Measurements from ENCODE around the gene FAM163B. TPM values are rescaled to one million over a fixed set of nuclear protein-coding genes. Genes with fewer than 3 reads are reported as not detected.
A peak's percentile ranks its signal among the peaks of the same experiment; 100 is the strongest.

FAM163B gene
- total RNA-seq, 1 experiment from 2014 or later, result 2.0 TPM

DNA sequence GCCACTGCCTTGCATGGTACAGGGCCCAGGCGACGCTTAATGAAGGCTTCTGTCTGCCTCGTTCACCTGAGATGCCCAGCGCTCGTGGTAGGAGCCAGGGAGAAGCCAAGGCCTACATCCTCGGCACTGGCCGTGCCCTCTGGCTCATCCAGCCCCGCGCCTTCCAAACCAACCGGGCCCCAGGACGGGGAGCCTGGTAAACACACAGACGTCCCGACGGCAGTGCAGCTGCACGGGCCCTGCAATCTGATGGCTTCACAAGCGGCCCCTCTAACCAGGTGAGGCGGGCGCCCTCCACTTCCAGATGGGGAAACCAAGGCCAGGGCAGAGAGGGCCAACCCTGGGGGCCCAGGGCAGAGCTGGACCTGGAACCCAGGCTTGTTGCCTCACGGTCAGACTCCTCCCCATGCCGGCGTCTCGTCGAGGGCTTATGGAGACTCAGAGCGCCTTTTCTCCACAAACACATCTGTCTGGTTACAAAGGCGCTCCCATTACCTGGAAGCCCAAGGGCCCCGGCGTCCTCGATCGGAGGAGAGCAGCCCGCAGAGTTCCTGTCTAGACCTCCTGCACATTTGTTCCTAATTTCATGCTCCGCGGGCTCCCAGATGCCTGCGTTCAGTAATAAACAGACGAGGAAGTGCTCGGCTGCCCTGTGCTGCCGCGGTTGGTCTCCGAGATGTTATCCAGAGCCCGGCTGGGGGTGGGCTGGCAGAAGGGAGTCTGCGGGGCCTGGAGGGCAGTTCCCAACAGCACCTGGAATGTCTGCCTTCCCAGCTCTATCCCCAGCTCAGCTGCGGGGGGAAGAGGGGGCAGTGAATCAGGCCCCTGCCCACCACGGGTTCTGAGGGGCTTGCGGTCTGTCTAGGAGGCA is 23.5 kb downstream of the FAM163B start (continued):
- TF ChIP-seq, protein P1, sequence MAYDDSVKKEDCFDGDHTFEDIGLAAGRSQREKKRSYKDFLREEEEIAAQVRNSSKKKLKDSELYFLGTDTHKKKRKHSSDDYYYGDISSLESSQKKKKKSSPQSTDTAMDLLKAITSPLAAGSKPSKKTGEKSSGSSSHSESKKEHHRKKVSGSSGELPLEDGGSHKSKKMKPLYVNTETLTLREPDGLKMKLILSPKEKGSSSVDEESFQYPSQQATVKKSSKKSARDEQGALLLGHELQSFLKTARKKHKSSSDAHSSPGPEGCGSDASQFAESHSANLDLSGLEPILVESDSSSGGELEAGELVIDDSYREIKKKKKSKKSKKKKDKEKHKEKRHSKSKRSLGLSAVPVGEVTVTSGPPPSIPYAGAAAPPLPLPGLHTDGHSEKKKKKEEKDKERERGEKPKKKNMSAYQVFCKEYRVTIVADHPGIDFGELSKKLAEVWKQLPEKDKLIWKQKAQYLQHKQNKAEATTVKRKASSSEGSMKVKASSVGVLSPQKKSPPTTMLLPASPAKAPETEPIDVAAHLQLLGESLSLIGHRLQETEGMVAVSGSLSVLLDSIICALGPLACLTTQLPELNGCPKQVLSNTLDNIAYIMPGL (CRISPR knock-in tag; IDR thresholded peaks at IDR 0.05), result no peak
- TF ChIP-seq NR2C2 (CRISPR knock-in tag; IDR thresholded peaks at IDR 0.05), result no peak
- TF ChIP-seq, protein P2, sequence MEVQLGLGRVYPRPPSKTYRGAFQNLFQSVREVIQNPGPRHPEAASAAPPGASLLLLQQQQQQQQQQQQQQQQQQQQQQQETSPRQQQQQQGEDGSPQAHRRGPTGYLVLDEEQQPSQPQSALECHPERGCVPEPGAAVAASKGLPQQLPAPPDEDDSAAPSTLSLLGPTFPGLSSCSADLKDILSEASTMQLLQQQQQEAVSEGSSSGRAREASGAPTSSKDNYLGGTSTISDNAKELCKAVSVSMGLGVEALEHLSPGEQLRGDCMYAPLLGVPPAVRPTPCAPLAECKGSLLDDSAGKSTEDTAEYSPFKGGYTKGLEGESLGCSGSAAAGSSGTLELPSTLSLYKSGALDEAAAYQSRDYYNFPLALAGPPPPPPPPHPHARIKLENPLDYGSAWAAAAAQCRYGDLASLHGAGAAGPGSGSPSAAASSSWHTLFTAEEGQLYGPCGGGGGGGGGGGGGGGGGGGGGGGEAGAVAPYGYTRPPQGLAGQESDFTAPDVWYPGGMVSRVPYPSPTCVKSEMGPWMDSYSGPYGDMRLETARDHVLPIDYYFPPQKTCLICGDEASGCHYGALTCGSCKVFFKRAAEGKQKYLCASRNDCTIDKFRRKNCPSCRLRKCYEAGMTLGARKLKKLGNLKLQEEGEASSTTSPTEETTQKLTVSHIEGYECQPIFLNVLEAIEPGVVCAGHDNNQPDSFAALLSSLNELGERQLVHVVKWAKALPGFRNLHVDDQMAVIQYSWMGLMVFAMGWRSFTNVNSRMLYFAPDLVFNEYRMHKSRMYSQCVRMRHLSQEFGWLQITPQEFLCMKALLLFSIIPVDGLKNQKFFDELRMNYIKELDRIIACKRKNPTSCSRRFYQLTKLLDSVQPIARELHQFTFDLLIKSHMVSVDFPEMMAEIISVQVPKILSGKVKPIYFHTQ (CRISPR knock-in tag; IDR thresholded peaks at IDR 0.05), result no peak
- TF ChIP-seq, protein P3, sequence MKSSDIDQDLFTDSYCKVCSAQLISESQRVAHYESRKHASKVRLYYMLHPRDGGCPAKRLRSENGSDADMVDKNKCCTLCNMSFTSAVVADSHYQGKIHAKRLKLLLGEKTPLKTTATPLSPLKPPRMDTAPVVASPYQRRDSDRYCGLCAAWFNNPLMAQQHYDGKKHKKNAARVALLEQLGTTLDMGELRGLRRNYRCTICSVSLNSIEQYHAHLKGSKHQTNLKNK (CRISPR knock-in tag; IDR thresholded peaks at IDR 0.05), result no peak

DNA sequence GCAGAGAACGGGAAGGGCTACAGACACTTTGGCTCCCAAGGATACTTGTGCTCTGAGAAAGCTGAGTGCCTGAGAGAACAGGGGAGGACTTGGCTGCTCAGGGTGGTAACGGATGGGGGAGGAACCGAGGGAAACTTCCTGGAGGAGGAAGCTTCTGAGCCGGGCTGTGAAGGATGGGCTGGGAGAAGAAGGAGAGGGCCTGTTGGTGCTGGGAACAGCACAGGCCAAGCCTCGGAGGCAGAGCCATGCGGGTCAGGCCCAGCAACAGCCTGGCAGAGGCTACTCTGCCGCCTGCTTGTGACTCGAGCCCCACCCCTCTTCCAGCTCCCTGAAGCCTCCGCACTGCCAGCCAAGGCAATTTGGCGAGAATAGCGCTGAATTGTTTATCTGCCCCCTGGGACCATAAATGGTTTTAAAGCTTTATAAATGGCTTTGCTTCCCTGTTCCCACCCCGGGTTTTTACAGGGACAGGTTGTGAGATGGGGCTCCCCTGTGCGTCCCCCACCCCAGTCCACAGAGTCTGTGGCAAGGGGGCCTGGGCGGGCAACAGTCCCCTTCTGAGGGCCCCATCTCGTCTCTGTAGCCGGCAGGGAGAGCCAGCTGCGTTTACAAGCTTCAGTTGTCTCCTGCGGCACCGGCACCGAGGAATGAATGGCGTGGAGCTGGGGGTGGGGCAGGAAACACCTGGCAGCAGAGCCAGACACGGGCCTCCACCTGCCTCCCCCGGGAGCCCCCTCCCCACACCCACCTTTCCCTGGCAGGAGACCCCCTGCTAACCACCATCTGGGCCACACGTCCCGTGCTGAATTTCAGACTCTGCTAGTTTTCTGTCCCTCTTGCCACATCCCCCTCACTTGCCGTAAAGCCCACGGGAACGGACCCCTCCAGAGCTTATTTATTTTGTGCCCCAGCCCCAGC is 24.4 kb downstream of the FAM163B start:
- ATAC-seq, result peak; percentile 45
- Mint-ChIP-seq H3K4me3 (no peak overlapping the region), H3K27ac (peak overlapping the region; percentile 69), H3K27me3 (ENCODE audit: low read depth) (0 out of 2 replicates have a peak, but pooled peaks cover 4% of the 10 kb centered on the region), H3K9me3 (peaks cover 5% of the 10 kb centered on the region), H3K36me3 (peaks cover 4% of the 10 kb centered on the region), H3K4me1 (peaks cover 33% of the 10 kb centered on the region)
- ChIA-PET CTCF (interaction anchor here (0.7 to 2.1 kb wide), 16 partner anchors 13 to 441 kb away, joined by 3 to 7 read pairs (median 4); no protein-coding TSS in a partner anchor), POLR2A (no interaction called here)
- peak; percentile 58 for DNase-seq (ENCODE audit: low spot score)
- TF ChIP-seq ZNF396 (CRISPR knock-in tag; IDR thresholded peaks at IDR 0.05; ENCODE audit: borderline replicate concordance) (no peak), ELF4 (CRISPR knock-in tag; IDR thresholded peaks at IDR 0.05; ENCODE audit: low read depth) (no peak), ZNF263 (CRISPR knock-in tag; IDR thresholded peaks at IDR 0.05; ENCODE audit: low read depth) (no peak), TP53 (CRISPR knock-in tag; IDR thresholded peaks at IDR 0.05) (no peak), NFE2L1 (CRISPR knock-in tag; IDR thresholded peaks at IDR 0.05) (no peak), HMGA2 (CRISPR knock-in tag; IDR thresholded peaks at IDR 0.05) (no peak), ZNF671 (CRISPR knock-in tag; IDR thresholded peaks at IDR 0.05) (no peak)
- TF ChIP-seq, protein P4, sequence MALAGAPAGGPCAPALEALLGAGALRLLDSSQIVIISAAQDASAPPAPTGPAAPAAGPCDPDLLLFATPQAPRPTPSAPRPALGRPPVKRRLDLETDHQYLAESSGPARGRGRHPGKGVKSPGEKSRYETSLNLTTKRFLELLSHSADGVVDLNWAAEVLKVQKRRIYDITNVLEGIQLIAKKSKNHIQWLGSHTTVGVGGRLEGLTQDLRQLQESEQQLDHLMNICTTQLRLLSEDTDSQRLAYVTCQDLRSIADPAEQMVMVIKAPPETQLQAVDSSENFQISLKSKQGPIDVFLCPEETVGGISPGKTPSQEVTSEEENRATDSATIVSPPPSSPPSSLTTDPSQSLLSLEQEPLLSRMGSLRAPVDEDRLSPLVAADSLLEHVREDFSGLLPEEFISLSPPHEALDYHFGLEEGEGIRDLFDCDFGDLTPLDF (CRISPR knock-in tag; IDR thresholded peaks at IDR 0.05), result no peak
- TF ChIP-seq, protein P5, sequence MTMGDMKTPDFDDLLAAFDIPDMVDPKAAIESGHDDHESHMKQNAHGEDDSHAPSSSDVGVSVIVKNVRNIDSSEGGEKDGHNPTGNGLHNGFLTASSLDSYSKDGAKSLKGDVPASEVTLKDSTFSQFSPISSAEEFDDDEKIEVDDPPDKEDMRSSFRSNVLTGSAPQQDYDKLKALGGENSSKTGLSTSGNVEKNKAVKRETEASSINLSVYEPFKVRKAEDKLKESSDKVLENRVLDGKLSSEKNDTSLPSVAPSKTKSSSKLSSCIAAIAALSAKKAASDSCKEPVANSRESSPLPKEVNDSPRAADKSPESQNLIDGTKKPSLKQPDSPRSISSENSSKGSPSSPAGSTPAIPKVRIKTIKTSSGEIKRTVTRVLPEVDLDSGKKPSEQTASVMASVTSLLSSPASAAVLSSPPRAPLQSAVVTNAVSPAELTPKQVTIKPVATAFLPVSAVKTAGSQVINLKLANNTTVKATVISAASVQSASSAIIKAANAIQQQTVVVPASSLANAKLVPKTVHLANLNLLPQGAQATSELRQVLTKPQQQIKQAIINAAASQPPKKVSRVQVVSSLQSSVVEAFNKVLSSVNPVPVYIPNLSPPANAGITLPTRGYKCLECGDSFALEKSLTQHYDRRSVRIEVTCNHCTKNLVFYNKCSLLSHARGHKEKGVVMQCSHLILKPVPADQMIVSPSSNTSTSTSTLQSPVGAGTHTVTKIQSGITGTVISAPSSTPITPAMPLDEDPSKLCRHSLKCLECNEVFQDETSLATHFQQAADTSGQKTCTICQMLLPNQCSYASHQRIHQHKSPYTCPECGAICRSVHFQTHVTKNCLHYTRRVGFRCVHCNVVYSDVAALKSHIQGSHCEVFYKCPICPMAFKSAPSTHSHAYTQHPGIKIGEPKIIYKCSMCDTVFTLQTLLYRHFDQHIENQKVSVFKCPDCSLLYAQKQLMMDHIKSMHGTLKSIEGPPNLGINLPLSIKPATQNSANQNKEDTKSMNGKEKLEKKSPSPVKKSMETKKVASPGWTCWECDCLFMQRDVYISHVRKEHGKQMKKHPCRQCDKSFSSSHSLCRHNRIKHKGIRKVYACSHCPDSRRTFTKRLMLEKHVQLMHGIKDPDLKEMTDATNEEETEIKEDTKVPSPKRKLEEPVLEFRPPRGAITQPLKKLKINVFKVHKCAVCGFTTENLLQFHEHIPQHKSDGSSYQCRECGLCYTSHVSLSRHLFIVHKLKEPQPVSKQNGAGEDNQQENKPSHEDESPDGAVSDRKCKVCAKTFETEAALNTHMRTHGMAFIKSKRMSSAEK (CRISPR knock-in tag; IDR thresholded peaks at IDR 0.05; ENCODE audit: borderline replicate concordance), result no peak
- TF ChIP-seq, protein P6, sequence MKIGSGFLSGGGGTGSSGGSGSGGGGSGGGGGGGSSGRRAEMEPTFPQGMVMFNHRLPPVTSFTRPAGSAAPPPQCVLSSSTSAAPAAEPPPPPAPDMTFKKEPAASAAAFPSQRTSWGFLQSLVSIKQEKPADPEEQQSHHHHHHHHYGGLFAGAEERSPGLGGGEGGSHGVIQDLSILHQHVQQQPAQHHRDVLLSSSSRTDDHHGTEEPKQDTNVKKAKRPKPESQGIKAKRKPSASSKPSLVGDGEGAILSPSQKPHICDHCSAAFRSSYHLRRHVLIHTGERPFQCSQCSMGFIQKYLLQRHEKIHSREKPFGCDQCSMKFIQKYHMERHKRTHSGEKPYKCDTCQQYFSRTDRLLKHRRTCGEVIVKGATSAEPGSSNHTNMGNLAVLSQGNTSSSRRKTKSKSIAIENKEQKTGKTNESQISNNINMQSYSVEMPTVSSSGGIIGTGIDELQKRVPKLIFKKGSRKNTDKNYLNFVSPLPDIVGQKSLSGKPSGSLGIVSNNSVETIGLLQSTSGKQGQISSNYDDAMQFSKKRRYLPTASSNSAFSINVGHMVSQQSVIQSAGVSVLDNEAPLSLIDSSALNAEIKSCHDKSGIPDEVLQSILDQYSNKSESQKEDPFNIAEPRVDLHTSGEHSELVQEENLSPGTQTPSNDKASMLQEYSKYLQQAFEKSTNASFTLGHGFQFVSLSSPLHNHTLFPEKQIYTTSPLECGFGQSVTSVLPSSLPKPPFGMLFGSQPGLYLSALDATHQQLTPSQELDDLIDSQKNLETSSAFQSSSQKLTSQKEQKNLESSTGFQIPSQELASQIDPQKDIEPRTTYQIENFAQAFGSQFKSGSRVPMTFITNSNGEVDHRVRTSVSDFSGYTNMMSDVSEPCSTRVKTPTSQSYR (CRISPR knock-in tag; IDR thresholded peaks at IDR 0.05), result no peak
- TF ChIP-seq, protein P7, sequence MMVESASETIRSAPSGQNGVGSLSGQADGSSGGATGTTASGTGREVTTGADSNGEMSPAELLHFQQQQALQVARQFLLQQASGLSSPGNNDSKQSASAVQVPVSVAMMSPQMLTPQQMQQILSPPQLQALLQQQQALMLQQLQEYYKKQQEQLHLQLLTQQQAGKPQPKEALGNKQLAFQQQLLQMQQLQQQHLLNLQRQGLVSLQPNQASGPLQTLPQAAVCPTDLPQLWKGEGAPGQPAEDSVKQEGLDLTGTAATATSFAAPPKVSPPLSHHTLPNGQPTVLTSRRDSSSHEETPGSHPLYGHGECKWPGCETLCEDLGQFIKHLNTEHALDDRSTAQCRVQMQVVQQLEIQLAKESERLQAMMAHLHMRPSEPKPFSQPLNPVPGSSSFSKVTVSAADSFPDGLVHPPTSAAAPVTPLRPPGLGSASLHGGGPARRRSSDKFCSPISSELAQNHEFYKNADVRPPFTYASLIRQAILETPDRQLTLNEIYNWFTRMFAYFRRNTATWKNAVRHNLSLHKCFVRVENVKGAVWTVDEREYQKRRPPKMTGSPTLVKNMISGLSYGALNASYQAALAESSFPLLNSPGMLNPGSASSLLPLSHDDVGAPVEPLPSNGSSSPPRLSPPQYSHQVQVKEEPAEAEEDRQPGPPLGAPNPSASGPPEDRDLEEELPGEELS (CRISPR knock-in tag; IDR thresholded peaks at IDR 0.05), result no peak

All from WTC11 (cell line).